VCaP (cell line): ENCODE results near the gene CFAP97D2.
"Not testable (repeated sequence)": the region's sequence is repeated elsewhere in the genome, so short reads cannot be mapped to it uniquely, and the experiment has no call there.

ENCODE experiments used
- H3K27ac ChIP-seq: fragments of 450-650 bp; 2 replicates; pipeline ENCODE4 v1.5.1; 2017
- CTCF ChIP-seq: fragments of 450-650 bp; conservative IDR thresholded peaks from 2 replicates; pipeline ENCODE4 v1.5.1; 2017; ENCODE audit warnings: mild to moderate bottlenecking, moderate library complexity

The CFAP97D2 gene

GRCh38 chr13:114236227-114236626 lies 57.2 kb downstream of the CFAP97D2 start:
- TF ChIP-seq CTCF, result no peak
- no peak overlapping the region for H3K27ac ChIP-seq

DNA sequence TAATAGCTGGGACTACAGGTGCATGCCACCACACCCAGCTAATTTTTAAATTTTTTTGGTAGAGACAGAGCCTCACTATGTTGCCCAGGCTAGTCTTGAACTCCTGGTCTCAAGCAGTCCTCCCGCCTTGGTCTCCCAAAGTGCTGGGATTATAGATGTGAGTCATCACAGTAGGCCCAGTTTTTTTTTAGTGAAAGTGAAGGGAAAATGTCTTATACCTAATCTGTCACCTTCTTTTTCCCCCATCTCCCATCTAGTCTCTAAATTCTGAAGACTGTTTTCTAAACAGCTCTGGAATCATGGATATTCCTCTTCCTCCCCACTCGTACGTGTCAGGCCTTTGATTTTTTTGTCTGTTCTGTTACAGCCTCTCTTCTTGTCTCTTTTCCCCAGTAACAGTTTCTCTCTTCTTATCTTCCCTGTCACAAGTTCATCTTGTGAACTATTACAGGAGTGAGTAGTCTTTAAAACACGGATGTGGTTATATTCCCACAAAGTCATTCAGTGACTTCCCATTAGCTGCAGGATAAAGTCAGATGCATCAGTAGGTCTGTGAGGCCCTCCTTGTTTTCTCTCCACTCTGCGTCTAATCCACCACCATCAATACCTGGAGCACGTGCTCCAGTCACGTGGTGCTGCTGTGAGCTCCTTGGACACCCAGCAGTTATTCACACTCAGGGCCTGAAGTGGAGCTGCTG lies 58.5 kb downstream of the CFAP97D2 start:
- no peak overlapping the region for H3K27ac ChIP-seq
- TF ChIP-seq CTCF, result no peak

DNA sequence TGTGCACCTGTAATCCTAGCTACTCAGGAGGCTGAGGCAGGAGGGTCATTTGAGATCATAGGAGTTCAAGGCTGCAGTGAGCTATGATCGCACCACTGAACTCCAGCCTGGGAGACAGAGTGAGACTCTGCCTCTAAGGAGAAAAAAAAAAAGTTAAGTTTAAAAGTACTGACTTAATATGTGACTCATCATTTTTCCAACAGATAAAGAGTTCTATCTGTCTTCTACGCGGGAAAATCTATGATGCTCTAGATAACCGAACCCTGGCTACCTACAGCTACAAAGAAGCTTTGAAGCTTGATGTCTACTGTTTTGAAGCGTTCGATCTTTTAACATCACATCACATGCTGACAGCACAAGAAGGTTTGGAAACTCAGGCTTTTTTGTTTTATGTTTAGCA lies 62.9 kb downstream of the CFAP97D2 start:
- no peak overlapping the region for H3K27ac ChIP-seq
- no peak for TF ChIP-seq CTCF

DNA sequence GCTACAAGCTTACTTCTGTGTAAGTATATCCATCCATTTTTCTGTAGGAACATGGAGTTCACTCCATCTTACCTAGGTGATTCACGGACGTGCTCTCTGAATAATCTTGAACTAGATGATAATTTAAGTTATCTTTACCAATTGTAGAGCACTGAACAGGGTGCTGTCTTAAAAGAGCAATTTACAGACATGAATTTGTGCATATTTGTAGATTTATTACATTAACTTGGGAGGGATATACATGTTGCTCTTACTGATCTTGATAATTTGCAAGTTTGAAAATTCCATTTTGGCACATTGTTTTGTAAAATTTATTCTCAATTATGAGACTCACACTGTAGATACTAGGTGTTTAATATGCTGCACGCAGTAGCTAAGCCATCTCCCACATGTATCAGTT lies 64.9 kb downstream of the CFAP97D2 start:
- TF ChIP-seq CTCF, result no peak
- H3K27ac ChIP-seq, result no peak overlapping the region

DNA sequence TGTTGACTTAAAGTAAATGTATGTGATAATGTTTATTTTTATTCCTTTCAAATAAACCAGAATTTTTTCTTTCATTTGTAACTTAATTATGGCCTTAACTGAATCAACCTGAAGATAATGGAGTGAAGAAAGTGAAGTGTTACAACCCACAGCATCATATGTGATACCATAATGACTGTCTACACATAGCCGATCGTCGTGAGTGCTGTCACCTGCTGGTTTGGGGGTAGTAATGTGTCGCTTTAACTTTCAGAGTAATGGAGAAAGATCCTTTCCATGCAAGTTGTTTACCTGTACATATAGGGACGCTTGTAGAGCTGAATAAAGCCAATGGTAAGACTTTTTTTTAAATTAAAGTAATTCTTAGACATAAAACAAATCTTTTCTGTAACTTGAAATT lies 65.6 kb downstream of the CFAP97D2 start:
- TF ChIP-seq CTCF, result no peak
- H3K27ac ChIP-seq, result no peak overlapping the region

GRCh38 chr13:114248011-114248410 lies 69.0 kb downstream of the CFAP97D2 start:
- no peak overlapping the region for H3K27ac ChIP-seq
- no peak for TF ChIP-seq CTCF

GRCh38 chr13:114249077-114249476 lies 70.0 kb downstream of the CFAP97D2 start:
- no peak overlapping the region for H3K27ac ChIP-seq

DNA sequence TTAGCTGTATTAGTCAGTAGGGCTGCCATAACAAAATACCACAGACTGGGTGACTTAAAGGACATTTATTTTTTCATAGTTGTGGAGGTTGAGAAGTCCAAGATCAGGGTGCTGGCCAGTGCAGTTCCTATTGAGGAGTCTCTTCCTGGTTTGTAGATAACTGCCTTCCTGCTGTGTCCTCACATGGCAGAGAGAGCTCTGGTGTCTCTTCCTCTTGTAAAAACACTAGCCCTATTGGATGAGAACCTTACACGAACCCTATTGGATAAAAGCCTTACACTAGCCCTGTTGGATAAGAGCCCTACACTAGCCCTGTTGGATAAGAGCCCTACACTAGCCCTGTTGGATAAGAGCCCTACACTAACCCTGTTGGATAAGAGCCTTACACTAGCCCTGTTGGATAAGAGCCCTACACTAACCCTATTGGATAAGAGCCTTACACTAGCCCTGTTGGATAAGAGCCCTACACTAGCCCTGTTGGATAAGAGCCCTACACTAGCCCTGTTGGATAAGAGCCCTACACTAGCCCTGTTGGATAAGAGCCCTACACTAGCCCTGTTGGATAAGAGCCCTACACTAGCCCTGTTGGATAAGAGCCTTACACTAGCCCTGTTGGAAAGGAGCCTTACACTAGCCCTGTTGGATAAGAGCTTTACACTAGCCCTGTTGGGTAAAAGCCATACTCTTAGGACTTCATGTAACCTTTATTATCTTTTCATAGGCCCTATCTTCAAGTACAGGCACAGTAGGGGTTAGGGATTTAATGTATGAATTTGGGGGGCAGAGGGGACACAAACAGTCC lies 72.8 kb downstream of the CFAP97D2 start:
- not testable (repeated sequence) for H3K27ac ChIP-seq

More at GRCh38 chr13:114249077-114249476, 70.0 kb downstream of the CFAP97D2 start:
- no peak for TF ChIP-seq CTCF
